22Rv1 (cell line): ENCODE results near the gene TRPM5.

Experiments
- H3K27ac ChIP-seq: fragments of 450-650 bp; 2 replicates; pipeline ENCODE4 v1.5.1; 2017
- ZFX ChIP-seq: fragments of 450-650 bp; IDR thresholded peaks from 2 replicates; pipeline ENCODE4 v1.6.1; 2017; ENCODE audit warnings: antibody characterized with exemption, borderline replicate concordance
- TF ChIP-seq, protein P1 (sequence below): fragments of 450-650 bp; IDR thresholded peaks from 2 replicates; pipeline ENCODE4 v1.5.1; 2017; ENCODE audit warnings: mild to moderate bottlenecking

TRPM5 gene

GRCh38 chr11:2402890-2403645 lies 41.2 kb downstream of the TRPM5 start:
- TF ChIP-seq ZFX: no peak
- TF ChIP-seq, protein P1, sequence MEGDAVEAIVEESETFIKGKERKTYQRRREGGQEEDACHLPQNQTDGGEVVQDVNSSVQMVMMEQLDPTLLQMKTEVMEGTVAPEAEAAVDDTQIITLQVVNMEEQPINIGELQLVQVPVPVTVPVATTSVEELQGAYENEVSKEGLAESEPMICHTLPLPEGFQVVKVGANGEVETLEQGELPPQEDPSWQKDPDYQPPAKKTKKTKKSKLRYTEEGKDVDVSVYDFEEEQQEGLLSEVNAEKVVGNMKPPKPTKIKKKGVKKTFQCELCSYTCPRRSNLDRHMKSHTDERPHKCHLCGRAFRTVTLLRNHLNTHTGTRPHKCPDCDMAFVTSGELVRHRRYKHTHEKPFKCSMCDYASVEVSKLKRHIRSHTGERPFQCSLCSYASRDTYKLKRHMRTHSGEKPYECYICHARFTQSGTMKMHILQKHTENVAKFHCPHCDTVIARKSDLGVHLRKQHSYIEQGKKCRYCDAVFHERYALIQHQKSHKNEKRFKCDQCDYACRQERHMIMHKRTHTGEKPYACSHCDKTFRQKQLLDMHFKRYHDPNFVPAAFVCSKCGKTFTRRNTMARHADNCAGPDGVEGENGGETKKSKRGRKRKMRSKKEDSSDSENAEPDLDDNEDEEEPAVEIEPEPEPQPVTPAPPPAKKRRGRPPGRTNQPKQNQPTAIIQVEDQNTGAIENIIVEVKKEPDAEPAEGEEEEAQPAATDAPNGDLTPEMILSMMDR: no peak
- no peak overlapping the region for H3K27ac ChIP-seq

- H3K27ac ChIP-seq: no peak overlapping the region
- TF ChIP-seq, protein P1: no peak
These were observed 42.2 kb downstream of the TRPM5 start for GRCh38 chr11:2402106-2402505.

- no peak for TF ChIP-seq ZFX
- TF ChIP-seq, protein P1: peak; percentile 31
- H3K27ac ChIP-seq: peak overlapping the region; percentile 86
These were observed 42.8 kb downstream of the TRPM5 start for GRCh38 chr11:2401436-2401984.

- peak overlapping the region; percentile 86 for H3K27ac ChIP-seq
- TF ChIP-seq ZFX: no peak
- TF ChIP-seq, protein P1: no peak
These were observed 43.4 kb downstream of the TRPM5 start for GRCh38 chr11:2400762-2401435.

- H3K27ac ChIP-seq: peak within 1 kb of the TSS; percentile 86
- TF ChIP-seq, protein P1: peak; percentile 98
- TF ChIP-seq ZFX: no peak
These were observed 44.1 kb downstream of the TRPM5 start, which contains the start of gene TSSC4 for GRCh38 chr11:2400069-2400761. Gene TSSC4, plus strand, starts transcription at chr11:2400750. Its CDS starts 1,884 bp downstream, at chr11:2402634.

DNA sequence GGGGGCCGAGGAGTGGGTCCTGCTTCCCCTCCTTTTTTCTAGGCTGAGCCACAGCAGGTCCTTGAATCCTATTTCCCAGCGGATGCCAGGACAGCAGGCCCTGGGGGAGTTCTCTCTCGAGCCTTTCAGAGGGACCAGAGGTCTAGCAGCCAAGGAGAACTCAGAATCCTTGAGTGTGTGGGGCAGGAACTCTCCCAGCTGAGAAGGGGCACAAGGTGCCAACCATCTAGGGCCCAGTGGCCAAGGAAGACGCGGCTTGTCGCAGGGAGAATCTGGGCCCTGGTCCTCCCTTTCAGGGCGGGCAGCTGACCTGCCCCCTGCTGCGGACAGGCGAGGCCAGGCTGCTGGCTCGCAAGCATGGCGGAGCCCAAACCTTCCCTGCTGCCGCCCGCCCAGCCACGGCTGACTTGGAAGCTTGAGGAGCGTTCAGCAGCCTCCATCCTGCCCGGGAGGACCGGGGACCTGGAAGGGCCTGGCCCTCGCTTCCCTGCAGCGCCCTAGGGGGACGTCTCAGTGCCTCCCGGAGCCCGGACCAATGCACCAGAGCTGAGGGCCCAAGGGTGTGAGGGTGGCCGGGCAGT lies 44.7 kb downstream of the TRPM5 start:
- peak overlapping the region; percentile 86 for H3K27ac ChIP-seq
- TF ChIP-seq, protein P1: no peak
- no peak for TF ChIP-seq ZFX
